NT2/D1 (cell line): ENCODE results near the gene IBA57.

Source experiments
- DNase-seq: peaks from one replicate; pipeline ENCODE4 v3.0.0-alpha.2; 2011; ENCODE audit warnings: low read depth, low spot score
- H3K27me3 ChIP-seq: 2 replicates; pipeline ENCODE4 v1.6.0; 2011; ENCODE audit warnings: mild to moderate bottlenecking; ENCODE audit not compliant: insufficient read length, insufficient read depth
- H3K36me3 ChIP-seq: 2 replicates; pipeline ENCODE4 v1.6.1; 2011; ENCODE audit warnings: mild to moderate bottlenecking, low read length, mixed read lengths; ENCODE audit not compliant: insufficient read depth, insufficient read length
- H3K4me1 ChIP-seq: 2 replicates; pipeline ENCODE4 v1.5.1; 2011; ENCODE audit not compliant: insufficient read depth, insufficient read length
- H3K4me3 ChIP-seq: 2 replicates; pipeline ENCODE4 v1.5.1; 2011; ENCODE audit warnings: low read depth; ENCODE audit not compliant: insufficient read length
- H3K9ac ChIP-seq: 2 replicates; pipeline ENCODE4 v1.6.0; 2011; ENCODE audit warnings: low read depth; ENCODE audit not compliant: insufficient read length
- H3K9me3 ChIP-seq: 2 replicates; pipeline ENCODE4 v1.5.1; 2011; ENCODE audit warnings: mild to moderate bottlenecking, low read length; ENCODE audit not compliant: insufficient read depth
- SUZ12 ChIP-seq: IDR thresholded peaks from 2 replicates; pipeline ENCODE4 v1.6.1; 2011; ENCODE audit not compliant: insufficient read length, insufficient read depth; ENCODE audit errors: extremely low read depth
- YY1 ChIP-seq: IDR thresholded peaks from 2 replicates; pipeline ENCODE4 v1.6.1; 2011; ENCODE audit not compliant: insufficient read length, insufficient read depth
- ZNF274 ChIP-seq: IDR thresholded peaks from 2 replicates; pipeline ENCODE4 v1.6.1; 2011; ENCODE audit warnings: mild to moderate bottlenecking, low read depth, low read length

The IBA57 gene

GRCh38 chr1:228165372-228166169 is at the start of gene IBA57:
Gene IBA57, plus strand, starts transcription at chr1:228165804. Its CDS starts 13 bp downstream, at chr1:228165817.
- DNase-seq = peak; percentile 99
- H3K36me3 ChIP-seq = peaks cover 14% of the 10 kb centered on the region
- H3K4me1 ChIP-seq = peaks cover 28% of the 10 kb centered on the region
- no peaks in the 10 kb centered on the region for H3K27me3 ChIP-seq
- H3K4me3 ChIP-seq = peak within 1 kb of the TSS; percentile 89
- no peaks in the 10 kb centered on the region for H3K9me3 ChIP-seq
- peak within 1 kb of the TSS; percentile 98 for H3K9ac ChIP-seq
- TF ChIP-seq YY1 (peak; percentile 73), SUZ12 (no peak)

DNA sequence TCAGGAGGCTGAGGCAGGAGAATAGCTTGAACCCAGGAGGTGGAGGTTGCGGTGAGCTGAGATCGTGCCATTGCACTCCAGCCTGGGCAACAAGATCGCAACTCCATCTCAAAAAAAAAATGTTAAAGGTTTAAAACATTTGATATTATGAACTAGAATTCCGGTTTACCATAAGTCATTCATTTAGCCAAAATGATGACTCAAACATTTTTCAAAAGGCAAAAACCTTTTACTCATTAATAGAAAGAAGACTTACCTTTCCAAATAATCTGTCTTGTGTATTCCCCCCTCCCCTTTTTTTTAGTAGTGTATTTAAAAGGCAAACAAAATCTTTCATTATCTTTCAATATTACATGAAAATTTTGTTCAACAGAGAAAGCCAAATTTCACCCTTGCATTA is 48.3 kb upstream of the IBA57 start:
- no peaks in the 10 kb centered on the region for H3K4me1 ChIP-seq
- H3K9ac ChIP-seq = no peak overlapping the region
- no peaks in the 10 kb centered on the region for H3K27me3 ChIP-seq
- no peak overlapping the region for H3K4me3 ChIP-seq
- H3K36me3 ChIP-seq = no peaks in the 10 kb centered on the region
- DNase-seq = no peak
- TF ChIP-seq YY1 = no peak
- TF ChIP-seq SUZ12 = no peak
- TF ChIP-seq ZNF274 = no peak
- peaks cover 52% of the 10 kb centered on the region for H3K9me3 ChIP-seq

DNA sequence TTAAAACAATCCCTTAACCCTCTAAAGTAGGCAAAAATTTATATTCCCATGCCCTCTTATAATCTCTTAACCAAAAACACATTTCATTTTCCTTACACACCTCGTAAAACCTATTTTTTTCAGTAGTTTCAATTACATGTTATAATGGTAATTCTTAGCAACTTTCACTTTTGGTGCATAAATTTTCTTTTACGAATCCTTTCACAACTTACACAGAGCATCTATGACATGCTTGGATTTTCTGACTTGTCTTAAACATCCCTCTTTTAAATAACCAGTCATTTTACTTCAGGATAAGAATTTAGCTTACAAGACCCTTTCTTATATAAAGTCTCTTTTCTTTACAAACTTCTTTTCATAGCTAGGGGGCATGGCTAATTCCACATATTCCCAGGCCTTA is 47.6 kb upstream of the IBA57 start:
- H3K27me3 ChIP-seq = no peaks in the 10 kb centered on the region
- no peak for TF ChIP-seq SUZ12
- TF ChIP-seq ZNF274 = no peak
- TF ChIP-seq YY1 = no peak
- H3K4me3 ChIP-seq = no peak overlapping the region
- no peak overlapping the region for H3K9ac ChIP-seq
- no peaks in the 10 kb centered on the region for H3K36me3 ChIP-seq
- no peaks in the 10 kb centered on the region for H3K4me1 ChIP-seq
- peaks cover 52% of the 10 kb centered on the region for H3K9me3 ChIP-seq
- no peak for DNase-seq

DNA sequence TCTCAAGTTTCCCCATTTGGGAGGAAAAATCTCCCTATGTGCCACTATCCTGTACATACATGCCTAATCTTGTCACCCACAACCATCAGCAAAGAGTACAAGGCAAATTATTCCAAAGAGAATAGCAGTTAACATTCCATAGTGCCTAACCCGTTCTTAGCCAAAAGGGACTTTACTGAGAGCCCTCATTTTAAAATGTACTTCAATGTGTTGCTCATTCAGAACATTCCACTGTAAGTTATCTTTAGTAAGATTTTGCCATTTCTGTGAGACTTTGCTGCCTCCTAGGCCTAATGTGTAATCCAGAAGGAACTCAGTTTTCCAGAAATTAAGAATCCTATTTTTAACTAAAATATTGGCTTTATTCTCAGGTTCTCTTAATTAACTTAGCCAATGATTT is 45.3 kb upstream of the IBA57 start:
- H3K4me3 ChIP-seq = no peak overlapping the region
- DNase-seq = no peak
- peaks cover 51% of the 10 kb centered on the region for H3K9me3 ChIP-seq
- H3K36me3 ChIP-seq = no peaks in the 10 kb centered on the region
- no peak overlapping the region for H3K9ac ChIP-seq
- TF ChIP-seq SUZ12 (no peak), ZNF274 (no peak), YY1 (no peak)
- no peaks in the 10 kb centered on the region for H3K4me1 ChIP-seq
- H3K27me3 ChIP-seq = no peaks in the 10 kb centered on the region

- DNase-seq = no peak
- Histone ChIP-seq H3K9ac (no peak overlapping the region), H3K9me3 (peaks cover 45% of the 10 kb centered on the region), H3K4me1 (no peaks in the 10 kb centered on the region), H3K36me3 (no peaks in the 10 kb centered on the region), H3K27me3 (no peaks in the 10 kb centered on the region), H3K4me3 (no peak overlapping the region)
- TF ChIP-seq ZNF274 (no peak), SUZ12 (no peak), YY1 (no peak)
Measured at GRCh38 chr1:228120857-228121489, 44.6 kb upstream of the IBA57 start.

GRCh38 chr1:228122921-228123441 is 42.6 kb upstream of the IBA57 start:
- Histone ChIP-seq H3K36me3 (no peaks in the 10 kb centered on the region), H3K4me1 (no peaks in the 10 kb centered on the region), H3K9me3 (peaks cover 25% of the 10 kb centered on the region), H3K9ac (no peak overlapping the region), H3K4me3 (no peak overlapping the region), H3K27me3 (peaks cover 2% of the 10 kb centered on the region)
- TF ChIP-seq YY1 (no peak), ZNF274 (no peak), SUZ12 (no peak)
- no peak for DNase-seq

GRCh38 chr1:228123505-228123904 is 42.1 kb upstream of the IBA57 start:
- Histone ChIP-seq H3K4me3 (no peak overlapping the region), H3K36me3 (no peaks in the 10 kb centered on the region), H3K4me1 (no peaks in the 10 kb centered on the region), H3K9me3 (peaks cover 20% of the 10 kb centered on the region), H3K9ac (no peak overlapping the region), H3K27me3 (peaks cover 2% of the 10 kb centered on the region)
- no peak for TF ChIP-seq ZNF274
- no peak for TF ChIP-seq SUZ12
- TF ChIP-seq YY1 = no peak
- no peak for DNase-seq
